GM03348 (cell line): ENCODE results near the gene FOLR1.
A peak's percentile ranks its signal among the peaks of the same experiment; 100 is the strongest.
"Not testable (repeated sequence)": the region's sequence is repeated elsewhere in the genome, so short reads cannot be mapped to it uniquely, and the experiment has no call there.

Experiments
- DNase-seq: peaks from one replicate; pipeline ENCODE4 v3.0.0; 2012; ENCODE audit warnings: low spot score

The FOLR1 gene

DNA sequence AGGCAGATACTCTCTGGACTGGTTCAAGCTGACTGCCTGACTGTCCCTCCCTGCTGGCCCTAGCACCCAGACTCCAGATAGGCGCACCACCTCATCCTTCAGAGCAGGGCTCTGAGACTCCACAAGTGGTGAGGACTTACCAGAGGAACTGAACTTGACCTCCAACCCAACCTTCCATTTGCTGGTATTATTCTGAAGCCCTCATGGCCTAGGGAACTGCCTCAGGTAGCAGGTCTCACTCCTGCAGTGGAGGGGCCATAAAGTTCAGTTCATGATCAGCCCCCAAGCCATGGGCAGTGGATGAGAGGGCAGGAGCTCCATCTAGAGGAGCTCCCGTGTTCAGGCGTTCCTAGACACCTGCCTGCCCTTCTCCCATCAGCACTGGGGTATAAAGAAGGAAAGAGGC lies 10.4 kb upstream of the FOLR1 start:
- DNase-seq = peak; percentile 41

DNA sequence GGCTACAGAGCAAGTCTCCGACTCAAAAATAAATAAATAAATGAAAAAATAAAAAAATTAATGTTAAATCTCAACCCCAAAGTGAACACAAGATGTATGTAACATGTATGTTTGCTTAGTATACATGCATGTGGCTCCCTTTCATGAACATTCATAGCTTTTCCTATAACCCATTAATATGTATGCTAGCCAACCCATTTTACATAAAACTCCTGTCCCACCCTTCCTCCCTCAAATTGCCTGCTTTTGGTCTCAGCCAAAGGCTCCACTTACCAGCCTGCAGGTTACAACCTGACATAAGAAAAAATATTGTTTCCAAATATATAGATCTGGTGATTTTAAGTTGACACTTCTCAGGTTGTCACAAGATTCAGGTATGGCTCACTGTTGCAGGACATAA lies 3.7 kb upstream of the FOLR1 start:
- no peak for DNase-seq

DNA sequence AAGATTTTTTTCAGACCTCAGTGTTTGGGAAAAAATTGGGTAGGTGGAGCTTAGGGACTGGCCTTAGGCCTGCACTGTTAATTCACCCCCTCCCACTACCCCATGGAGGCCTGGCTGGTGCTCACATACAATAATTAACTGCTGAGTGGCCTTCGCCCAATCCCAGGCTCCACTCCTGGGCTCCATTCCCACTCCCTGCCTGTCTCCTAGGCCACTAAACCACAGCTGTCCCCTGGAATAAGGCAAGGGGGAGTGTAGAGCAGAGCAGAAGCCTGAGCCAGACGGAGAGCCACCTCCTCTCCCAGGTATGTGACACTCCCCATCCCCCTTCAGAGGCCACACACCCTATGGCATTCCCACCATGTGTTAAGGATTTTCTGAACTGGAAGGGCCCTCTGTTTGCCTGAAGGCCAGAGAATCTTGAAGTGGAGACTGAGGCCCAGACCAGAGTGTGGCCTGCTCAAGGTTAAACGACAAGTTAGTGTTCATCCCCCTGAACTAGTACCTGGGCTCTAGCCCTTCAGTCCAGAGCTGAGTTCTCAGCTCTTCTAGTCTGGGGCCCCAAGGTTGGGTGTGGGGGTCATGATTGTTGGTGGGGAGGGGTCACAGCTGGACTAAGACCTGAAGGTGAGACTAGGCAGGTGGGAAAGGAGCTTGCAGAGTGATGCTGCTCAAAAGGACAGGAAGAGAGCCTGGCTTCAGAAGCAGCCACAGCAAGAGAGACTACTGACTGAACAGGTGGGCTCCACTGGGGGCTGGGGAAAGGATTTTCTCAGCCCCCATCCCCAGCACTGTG lies 2.3 kb upstream of the FOLR1 start:
- DNase-seq = peak; percentile 32

DNA sequence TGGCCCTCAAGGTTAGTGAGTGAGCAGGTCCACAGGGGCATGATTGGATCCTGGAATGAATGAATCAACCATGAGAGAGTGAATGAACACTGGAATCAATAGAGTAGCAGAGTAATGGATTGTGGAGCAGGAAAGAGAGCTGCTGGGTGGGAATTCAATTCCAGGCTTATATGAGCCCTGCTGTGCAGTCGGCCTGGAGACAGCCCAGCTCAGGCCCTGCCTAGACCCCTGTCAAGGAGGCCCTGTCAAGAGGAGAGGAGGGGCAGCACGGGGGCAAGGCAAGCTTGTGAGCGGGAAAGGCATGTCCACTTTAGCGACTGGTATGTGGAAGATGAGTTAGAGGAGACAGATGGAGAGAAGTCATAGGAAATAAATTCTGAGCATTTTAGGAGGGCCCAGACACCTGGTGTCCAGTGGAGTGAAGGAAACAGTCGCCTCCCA lies 1.3 kb upstream of the FOLR1 start:
- DNase-seq = no peak

DNA sequence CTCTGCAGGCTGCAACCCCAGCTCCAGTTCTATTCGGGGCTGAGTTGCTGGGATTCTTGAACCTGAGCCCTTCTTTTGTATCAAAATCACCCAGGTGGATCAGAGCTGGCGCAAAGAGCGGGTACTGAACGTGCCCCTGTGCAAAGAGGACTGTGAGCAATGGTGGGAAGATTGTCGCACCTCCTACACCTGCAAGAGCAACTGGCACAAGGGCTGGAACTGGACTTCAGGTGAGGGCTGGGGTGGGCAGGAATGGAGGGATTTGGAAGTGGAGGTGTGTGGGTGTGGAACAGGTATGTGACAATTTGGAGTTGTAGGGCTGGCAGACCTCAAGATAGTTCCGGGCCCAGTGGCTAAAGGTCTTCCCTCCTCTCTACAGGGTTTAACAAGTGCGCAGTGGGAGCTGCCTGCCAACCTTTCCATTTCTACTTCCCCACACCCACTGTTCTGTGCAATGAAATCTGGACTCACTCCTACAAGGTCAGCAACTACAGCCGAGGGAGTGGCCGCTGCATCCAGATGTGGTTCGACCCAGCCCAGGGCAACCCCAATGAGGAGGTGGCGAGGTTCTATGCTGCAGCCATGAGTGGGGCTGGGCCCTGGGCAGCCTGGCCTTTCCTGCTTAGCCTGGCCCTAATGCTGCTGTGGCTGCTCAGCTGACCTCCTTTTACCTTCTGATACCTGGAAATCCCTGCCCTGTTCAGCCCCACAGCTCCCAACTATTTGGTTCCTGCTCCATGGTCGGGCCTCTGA lies 3.8 kb downstream of the FOLR1 start:
- DNase-seq = no peak

DNA sequence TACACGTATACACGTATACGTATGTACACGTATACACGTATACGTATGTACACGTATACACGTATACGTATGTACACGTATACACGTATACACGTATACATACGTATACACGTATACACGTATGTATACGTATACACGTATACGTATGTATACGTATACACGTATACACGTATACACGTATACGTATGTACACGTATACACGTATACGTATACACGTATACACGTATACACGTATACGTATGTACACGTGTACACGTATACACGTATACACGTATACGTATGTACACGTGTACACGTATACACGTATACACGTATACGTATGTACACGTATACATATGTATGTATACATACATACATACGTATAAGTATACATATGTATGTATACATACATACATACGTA lies 9.5 kb downstream of the FOLR1 start:
- not testable (repeated sequence) for DNase-seq

DNA sequence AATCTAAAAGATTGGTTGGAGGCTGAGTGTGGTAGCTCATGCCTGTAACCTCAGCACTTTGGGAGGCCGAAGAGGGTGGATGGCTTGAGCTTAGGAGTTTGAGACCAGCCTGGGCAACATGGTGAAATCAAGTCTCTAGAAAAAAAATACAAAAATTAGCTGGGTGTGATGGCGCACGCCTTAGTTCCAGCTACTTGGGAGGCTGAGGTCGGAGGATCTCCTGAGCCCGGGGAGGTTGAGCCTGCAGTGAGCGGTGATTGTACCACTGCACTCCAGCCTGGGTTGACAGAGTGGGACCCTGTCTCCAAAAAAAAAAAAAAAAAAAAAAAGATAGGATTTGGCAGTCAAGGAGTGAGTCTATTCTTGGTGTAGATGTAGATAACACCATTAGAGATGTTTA lies 10.6 kb downstream of the FOLR1 start:
- DNase-seq = no peak

DNA sequence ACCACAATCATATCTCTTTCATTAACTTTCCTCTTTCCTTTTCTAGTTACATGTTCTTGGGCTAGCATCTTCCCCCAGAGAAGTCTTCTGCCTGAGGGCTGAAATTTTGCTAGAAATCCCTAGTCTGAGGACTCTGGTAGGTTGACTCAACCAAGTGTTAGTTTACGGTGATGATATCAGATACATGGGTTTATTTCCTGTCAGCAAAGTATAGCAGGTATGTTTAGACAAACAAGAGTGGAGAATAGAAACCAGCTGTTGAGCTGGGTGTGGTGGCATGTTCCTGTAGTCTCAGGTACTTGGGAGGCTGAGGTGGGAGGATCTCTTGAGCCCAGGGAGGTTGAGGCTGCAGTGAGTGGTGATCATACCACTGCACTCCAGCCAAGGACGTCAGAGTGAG lies 11.2 kb downstream of the FOLR1 start:
- no peak for DNase-seq

DNA sequence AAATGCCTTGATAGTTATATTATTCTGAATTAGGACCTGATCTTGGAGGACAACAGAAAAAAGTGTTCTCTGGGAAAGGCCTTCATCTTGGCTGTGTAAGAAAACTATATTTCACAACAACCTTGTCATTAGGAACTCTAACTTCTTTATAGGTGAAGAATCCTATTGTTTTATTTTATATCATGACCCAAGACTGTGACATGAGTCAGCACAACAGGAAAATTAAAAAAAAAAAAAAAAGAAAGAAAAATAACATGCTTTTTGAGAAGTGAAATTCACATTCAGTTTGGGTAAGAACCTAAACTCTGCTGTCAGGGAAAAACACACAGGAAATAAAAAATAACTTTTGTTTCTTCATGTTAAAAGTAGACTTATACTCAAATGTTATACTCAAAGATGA lies 12.9 kb downstream of the FOLR1 start:
- DNase-seq = no peak

DNA sequence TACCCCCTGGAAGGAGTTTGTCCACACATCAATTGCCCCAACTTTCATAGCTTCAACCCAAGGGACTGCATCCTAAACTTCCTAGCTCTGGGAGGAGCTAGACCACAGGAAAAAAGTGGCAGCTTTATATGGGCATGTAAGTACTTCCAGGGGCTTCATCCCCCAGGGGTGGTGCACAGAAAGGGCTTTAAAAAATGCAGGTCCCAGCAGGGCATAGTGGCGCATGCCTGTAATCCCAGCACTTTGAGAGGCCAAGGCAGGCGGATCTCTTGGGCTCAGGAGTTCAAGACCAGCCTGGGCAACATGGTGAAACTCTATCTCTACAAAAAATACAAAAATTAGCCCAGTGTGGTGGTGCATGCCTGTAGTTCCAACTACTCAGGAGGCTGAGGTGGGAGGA lies 14.9 kb downstream of the FOLR1 start:
- not testable (repeated sequence) for DNase-seq

DNA sequence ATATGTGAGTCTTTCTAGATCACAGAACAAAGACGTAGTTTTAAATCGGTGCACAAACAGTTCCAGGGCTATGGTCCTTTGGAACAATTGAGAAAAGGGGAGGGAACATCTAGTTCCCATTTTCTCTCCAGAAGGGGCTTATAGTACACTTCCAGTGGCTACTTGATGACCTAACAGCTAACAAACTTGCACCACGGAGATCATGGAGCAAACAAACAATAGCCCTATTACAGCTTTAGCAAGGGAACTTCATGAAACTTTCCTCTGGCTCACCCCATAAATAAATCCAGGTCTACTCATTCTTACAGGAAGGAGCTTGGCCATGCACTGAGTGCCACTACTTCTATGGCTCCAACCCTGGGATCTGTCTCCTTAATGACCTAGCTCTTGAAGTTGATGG lies 16.3 kb downstream of the FOLR1 start:
- no peak for DNase-seq

DNA sequence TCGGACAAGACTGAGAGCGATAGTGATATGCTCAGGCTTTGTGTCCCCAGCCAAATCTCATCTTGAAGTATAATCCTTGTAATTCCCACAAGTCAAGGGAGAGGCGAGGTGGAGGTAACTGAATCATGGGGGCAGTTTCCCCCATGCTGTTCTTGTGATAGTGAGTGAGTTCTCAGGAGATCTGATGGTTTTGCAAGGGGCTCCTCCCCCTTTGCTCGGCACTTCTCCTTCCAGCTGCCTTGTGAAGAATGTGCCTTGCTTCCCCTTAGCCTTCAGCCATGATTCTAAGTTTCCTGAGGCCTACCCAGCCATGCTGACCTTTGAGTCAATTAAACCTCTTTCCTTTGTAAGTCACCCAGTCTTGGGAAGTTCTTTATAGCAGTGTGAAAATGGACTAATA lies 17.2 kb downstream of the FOLR1 start:
- no peak for DNase-seq

DNA sequence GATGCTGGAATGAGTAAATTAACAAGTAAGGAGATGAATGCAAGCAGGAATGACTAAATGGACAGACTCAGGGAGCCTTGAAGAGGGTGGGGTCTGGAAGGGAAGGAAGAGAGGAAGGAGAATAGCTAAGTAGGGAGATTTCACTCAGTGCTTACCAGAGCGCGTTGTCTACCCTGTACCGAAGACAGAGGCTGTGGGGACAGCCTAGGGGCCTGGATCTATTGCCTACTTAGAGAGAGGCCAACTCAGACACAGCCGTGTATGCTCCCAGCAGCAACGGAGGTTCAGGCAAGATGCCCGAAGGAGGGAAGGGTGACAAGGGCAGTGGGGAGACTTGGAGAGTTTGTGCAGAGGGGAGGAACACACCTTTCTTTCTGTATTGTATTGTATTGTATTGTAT lies 24.7 kb downstream of the FOLR1 start, which contains the start of gene FOLR2:
Gene FOLR2, plus strand, starts transcription at position 157 of the 400 bp plus-strand sequence. CDS start 1,791 bp downstream, outside the sequence.
- no peak for DNase-seq

DNA sequence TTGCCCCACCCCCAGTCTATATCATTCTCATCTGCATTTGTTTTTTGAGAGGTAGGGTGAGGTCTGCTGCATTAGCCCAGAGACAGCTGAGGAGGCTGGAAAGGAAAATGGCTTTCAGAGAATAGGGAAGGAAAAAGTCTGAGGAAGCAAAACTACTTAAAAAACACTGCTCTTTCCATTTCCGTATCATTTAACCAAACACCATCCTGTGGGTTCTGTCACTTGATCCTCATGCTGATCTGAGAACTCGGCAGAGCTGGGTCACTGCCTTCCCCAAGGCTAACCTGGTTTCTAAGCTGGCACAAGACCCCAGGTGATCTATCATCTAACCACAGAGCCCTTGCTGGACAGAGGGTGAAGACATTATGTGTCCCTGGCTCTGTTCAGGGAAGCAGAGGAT lies 25.9 kb downstream of the FOLR1 start:
- DNase-seq = peak; percentile 1

DNA sequence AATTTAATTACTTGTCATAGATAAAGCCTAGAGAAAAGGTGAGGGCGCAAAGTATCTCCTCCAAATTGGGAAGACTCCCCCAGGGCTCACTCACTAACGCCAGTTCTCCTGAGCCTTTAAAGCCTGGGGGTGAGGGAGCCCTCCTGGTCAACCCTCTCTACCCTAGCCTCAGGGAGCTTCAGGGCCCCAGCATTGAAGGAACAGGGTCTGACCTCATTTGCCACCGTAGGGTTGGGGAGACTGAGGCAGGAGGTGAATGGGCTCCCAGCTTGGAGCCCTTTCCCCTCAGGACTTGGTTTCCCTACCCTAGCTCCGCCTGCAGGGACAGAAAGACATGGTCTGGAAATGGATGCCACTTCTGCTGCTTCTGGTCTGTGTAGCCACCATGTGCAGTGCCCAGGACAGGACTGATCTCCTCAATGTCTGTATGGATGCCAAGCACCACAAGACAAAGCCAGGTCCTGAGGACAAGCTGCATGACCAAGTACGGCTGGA lies 26.4 kb downstream of the FOLR1 start:
- no peak for DNase-seq

DNA sequence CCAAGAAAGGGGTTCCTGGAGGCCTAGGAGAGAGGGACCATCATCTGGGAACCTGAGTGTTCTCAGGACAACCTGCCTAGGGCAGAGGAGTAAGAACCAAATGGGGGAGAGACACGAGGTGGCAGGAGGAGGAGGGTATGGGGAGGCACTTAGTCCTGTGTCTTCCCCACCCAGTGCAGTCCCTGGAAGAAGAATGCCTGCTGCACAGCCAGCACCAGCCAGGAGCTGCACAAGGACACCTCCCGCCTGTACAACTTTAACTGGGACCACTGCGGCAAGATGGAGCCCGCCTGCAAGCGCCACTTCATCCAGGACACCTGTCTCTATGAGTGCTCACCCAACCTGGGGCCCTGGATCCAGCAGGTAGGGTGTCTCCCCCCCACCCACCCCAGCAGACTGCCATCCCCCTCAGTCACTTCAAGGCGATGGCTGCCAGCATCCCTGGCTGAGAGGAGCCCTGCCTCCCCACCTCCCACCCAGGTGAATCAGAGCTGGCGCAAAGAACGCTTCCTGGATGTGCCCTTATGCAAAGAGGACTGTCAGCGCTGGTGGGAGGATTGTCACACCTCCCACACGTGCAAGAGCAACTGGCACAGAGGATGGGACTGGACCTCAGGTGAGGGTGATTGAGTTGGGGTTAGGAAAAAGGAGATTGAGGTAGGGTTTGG lies 28.9 kb downstream of the FOLR1 start:
- no peak for DNase-seq

DNA sequence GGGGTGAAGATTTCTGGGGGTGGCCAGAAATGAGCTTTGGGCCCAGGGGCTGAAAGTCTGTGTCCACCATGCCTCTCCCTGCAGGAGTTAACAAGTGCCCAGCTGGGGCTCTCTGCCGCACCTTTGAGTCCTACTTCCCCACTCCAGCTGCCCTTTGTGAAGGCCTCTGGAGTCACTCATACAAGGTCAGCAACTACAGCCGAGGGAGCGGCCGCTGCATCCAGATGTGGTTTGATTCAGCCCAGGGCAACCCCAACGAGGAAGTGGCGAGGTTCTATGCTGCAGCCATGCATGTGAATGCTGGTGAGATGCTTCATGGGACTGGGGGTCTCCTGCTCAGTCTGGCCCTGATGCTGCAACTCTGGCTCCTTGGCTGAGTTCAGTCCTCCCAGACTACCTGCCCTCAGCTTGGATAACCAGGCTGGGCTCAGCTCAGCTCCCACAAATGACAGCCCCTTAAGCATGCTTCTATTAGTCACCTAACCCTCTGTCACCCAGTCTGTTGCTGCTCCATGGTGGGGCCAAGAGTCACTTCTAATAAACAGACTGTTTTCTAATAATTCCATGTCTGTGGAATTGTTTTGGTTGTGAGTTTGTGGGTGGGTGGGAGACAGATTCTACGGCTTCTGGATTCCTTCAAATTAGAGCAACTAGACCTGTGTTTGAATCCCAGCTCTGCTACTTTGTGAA lies 29.6 kb downstream of the FOLR1 start:
- peak; percentile 0 for DNase-seq

DNA sequence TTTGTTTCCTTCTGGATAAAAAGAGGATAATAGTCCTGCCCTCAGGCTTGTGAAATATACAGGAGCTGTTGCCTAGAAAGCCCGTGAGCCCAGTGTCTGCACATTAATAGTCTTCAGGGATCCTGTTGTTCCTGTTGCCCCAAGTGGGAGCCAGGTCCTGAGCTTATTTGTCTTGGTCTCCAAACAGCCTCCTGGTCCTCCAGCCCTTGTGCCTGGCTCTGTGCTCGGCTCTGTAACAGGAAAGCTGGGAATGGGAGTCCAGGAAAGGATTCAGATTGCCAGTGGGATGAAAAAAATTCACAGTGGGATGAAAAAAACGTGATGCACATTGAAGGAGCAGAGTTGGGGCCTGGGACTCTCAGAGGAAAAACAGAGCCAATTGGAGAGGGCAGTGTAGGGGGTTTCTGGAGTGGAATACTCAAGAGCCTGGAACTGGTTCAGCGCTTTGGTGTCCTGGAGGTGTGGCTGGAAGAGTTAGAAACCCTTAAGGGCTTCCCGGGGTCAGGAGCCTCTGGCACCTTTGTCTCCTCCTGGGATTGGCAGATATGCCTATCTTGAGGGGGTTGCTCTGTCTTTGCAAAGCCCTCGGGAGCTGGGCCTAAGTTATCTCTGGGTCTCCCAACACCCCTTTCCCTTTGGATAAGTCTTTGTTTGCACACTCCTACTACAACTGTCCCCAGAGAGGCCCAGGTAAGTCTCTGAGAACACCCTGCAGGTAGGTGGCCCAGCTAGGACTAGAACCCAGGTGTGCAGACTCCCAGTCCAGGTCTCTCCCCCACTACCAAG lies 30.4 kb downstream of the FOLR1 start:
- peak; percentile 1 for DNase-seq

DNA sequence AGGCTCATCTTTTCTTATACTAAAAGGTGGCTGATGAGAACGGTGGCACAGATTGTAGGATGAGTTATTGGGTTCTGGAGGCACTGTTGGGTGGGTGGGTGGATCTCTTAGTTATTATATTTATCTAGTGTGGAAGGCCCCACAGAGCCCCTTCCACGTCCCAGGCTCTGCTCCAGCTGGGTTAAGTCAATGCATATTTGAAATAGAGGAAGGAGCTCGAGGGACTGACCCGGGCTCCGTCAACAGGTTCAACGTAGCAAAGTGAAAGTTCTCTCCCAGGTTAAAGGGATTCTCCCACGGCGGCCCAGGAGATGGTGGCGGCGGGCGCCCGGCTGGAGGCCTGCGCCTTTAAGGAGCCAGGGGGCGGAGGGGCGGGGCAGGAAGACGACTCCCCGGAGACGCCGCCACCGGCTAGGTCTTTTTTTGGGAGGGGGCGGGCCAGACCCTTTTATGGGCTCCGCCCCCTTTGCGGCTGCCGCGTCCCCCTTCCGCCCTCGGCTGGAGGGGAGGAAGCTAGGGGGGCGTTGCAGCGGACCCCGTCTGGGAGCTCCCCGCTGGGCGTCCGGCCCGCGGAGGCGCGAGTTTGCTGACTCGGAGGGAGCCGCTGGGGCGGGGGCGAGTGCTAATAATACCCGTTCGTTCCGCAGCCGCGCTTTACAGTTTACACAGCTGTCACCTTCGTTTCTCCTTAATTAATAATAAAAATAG lies 31.1 kb downstream of the FOLR1 start:
- peak; percentile 96 for DNase-seq
